GM21423 (cell line): ENCODE data around the gene TMPRSS9.

ENCODE experiments used
- ATAC-seq: cut with Tn5 transposase; IDR thresholded peaks from one replicate; pipeline ENCODE4 v1.9.1; 2021; ENCODE audit warnings: mild to moderate bottlenecking, moderate library complexity; ENCODE audit not compliant: unreplicated experiment

TMPRSS9 gene

DNA sequence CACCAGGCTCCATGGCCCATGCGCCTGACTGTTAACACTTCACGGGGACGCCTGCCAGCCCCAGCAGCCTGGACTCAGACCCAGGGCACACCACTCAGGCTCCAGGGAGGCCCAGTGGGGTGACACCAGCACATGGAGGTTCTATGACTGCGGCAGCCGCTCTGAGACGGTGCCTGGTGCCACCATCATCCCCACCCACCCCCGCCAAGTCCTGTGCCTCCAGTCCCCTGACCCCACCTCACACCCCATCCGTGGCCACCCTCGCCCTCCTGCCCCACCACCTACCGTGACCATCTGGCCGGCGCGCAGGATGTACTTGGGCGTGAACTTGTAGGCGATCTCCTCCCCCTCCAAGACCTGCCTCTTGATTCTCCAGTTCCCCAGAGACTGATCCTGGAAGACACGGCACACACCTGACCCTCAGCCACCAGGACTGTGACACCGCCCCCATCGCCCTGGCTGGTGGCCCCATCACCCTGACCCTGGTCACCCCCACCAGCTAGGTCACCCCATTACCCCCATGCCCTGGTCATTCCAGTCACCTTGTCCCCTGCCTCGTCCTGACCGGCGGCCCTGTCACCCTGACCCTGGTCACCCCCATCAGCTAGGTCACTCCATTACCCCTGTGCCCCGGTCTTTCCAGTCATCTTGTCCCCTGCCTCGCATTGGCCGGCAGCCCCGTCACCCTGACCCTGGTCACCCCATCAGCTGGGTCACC is 72.2 kb downstream of the TMPRSS9 start:
- ATAC-seq, result no peak

- no peak for ATAC-seq
Observed at GRCh38 chr19:2433854-2434253, 73.8 kb downstream of the TMPRSS9 start.

DNA sequence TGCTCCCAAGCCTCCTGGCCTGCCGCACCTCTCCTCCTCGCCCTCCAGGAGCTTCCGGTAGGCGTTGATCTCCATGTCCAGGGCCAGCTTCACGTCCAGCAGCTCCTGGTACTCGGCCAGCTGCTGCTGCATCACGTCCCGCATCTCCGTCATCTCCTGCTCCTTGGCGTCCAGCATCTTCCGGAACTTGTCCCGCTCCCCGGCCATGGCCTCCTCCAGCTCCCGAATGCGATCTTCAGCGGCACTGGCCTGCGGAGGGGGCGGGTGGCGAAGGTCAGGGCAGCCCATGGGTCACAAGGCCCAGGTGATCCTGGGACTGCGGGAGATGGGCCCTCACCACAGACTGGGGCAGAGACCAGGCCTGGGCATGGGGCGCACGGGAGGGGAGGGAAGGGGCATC is 74.2 kb downstream of the TMPRSS9 start:
- ATAC-seq, result no peak

GRCh38 chr19:2434721-2435265 is 74.7 kb downstream of the TMPRSS9 start:
- ATAC-seq, result no peak

- ATAC-seq, result no peak
Observed at GRCh38 chr19:2436384-2436783, 76.3 kb downstream of the TMPRSS9 start.

DNA sequence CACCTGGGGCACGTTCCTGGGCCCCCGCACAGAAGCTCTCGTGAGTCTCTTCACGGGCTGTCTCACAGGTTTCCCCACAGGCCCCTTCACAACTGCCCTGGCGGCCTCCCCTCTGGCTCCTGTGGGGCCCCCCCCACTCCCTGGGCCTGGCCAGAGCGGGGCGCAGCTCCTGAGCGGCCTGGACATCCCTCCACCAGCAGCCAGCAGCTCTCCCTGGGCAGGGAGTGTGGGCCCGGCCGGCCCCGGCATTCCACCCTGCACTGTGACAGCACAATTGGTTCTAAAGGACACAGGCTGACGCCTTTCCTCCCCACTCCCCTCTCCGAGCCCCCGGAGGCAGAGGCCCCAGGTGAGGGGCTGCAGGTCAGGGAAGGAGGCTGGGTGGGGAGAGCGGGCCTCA is 76.9 kb downstream of the TMPRSS9 start:
- ATAC-seq, result no peak

GRCh38 chr19:2438178-2438577 is 78.1 kb downstream of the TMPRSS9 start:
- no peak for ATAC-seq

DNA sequence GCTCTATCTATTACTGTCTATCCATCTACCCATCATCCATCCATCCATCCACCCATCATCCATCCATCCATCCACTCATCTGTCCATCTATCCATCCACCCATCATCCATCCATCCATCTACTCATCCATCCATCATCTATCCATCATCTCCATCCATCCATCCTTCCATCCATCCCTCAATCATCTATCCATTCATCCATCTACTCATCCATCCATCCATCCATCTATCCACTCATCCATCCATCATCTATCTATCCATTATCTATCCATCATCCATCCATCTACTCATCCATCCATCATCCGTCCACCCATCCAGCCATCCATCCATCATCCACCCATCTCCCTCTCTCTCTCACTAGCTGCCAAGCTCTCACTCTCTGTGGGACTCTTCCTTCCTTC is 80.5 kb downstream of the TMPRSS9 start:
- ATAC-seq, result no peak

DNA sequence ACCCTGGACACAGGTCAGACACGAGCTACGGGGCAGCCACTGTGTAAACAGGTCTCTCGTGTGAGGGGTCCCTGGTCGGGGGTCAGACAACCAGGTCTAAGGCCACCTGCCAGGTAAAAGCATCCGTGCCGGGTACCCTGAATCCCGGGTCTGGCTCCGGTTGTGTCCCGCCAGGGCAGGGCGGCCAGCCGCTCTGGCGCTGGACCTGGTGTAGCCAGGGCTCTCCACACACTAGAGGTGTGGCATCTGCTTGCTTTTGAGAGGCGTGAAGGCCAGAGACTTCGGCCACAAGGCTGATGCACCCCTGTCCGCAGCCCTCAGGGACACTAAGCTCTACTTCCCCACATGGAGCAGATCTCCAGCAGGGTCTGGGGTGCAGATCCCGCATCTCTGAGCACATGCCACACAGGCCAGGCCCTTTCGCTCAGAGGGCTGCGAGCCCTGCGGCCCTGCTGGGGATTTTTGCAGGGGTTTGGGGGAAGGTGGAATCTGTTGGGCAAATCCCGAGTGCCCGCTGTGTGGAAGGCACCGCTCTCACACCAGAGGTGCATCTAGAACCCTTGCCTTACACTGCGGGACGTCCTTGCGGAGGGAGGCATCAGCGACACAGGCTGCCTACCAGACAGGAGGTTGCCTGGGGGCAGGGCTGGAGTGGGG is 81.2 kb downstream of the TMPRSS9 start:
- ATAC-seq, result no peak

DNA sequence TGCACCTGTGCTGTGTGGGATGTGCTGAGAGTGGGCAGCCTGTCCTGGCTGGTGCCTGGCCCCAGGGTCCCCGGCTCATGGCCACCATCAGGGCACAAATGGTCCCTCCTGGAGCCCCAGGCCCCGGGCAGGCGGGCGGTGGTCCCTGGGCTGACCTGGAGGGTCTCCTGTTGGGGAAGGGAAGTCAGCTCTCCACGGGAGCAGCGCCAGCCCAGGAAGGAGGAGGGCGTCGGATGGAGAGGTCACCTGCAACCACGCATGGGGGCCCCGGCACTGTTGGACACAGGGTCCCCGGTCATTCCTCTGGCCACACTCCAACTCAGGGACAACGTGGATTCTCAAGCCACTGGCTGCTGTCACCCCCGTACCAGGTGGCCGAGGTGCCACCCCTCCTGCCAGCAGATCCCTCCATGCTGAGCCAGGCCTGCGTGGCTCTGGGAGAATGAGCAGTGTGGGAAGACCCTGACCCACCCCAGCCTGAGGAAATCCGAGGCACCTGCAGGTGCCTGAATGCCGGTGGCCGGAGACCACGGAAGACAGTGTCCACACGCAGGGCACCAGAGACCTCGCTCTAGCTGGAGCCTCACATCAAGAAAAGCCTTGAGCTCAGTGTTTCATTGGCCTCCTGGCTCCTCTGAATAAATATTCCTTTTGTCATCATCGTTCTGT is 83.2 kb downstream of the TMPRSS9 start:
- no peak for ATAC-seq

DNA sequence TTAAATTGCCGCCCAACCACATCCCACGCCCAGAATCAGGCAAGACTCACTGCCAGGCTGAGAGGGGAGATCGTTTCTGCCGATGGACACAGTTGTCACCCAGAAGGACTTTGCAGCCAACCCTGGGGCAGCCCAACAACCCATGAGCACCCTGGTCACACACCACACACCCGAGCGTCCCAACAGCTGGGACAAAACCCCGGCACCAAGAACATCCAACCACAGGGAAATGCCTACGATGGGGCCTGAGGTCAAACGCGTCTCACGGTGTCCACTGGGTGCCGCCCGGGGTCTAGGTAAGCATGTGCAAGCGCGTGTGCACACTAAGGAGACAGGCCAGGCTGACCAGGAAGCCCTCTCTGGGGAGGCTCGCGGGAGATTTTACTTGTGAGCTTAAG is 83.7 kb downstream of the TMPRSS9 start:
- ATAC-seq, result no peak

DNA sequence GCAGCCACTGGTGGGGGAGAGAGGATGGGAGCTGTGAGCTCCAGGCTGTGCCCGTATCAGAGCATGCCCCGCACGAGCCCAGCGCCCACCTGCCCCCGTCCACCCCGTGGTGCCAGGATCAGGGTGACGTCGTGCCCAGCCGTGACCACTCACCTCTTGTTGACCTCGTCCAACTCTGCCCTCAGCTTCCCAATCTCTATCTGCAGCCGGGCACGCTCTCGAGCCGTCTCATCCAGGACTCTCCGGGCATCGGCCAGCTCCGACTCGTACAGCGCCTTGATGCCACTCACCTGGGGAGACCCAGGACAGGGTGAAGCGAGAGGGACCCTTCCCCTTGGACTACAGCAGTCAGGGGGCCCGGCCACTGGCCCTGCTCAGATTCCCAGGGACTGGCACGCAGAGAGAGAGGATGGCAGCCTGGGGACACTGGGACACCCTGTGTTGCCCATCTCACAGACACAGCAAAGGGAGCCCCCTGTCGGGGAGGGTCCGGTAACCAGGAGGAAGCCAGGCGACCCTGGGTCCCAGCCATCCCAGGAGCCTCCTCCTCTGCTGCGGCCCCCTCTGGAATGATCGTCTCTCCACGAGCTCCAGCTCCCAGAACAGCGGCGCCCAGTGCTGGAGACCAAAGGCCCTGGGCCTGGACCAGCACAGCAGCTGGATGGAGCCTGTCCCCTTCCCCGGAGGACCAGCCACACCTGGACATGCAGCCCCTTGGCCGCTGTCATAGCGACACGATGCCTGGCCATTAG is 84.4 kb downstream of the TMPRSS9 start:
- no peak for ATAC-seq

DNA sequence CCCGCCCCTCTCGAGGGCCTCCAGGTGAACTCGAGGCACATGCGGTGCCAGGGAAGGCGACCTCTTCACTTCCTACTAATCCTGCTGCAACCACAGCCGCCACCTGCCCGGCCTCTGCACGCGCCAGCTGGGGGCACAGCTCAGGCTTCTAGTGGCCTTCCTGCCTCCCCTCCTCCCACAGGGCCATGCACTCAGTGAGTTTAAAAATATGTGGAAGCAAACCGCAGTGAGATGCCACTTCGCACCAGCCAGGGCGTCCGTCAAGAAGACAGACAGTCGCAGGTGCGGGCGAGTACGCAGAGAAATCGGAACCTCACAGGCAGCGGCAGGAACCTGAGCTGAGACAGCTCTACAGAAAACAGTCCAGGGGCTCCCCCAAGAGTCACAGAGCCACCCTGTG is 86.3 kb downstream of the TMPRSS9 start:
- peak; percentile 53 for ATAC-seq

DNA sequence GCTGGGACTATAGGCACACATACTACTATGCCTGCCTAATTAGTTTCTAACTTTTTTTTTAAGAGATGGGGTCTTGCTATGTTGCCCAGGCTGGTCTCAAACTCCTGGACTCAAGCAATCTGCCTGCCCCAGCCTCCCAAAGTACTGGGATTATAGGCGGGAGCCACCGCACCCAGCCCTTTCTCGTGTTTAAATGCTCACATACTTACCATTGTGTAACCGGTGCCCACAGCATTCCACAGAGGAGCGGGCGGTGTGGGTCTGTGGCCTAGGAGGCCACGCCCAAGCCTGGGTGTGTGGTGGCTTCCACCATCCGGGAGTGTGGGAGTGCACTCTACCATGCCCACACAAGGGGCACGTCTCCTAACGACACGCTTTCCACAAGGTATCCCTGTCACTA is 89.0 kb downstream of the TMPRSS9 start:
- no peak for ATAC-seq

DNA sequence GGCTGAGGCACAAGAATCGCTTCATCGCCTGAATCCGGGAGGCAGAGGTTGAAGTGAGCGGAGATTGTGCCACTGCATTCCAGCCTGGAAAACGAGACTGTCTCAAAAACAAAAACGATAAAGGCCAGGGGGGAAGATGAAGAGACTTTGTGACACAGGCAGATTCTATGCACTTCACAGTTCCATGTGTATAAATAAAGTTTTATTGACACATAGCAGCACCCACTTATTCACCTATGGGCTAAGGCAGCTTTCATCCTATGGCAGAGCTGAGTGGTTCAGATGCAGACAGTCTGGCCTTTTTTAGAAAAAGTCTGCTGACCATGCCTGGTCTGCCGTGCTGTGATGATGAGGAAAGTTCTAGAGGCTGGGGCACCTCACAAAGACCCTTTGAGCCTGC is 91.1 kb downstream of the TMPRSS9 start:
- ATAC-seq, result no peak

GRCh38 chr19:2451741-2452140 is 91.7 kb downstream of the TMPRSS9 start:
- ATAC-seq, result no peak

- ATAC-seq, result no peak
Observed at GRCh38 chr19:2453431-2454025, 93.5 kb downstream of the TMPRSS9 start.

- no peak for ATAC-seq
Observed at GRCh38 chr19:2454199-2454961, 94.3 kb downstream of the TMPRSS9 start.

DNA sequence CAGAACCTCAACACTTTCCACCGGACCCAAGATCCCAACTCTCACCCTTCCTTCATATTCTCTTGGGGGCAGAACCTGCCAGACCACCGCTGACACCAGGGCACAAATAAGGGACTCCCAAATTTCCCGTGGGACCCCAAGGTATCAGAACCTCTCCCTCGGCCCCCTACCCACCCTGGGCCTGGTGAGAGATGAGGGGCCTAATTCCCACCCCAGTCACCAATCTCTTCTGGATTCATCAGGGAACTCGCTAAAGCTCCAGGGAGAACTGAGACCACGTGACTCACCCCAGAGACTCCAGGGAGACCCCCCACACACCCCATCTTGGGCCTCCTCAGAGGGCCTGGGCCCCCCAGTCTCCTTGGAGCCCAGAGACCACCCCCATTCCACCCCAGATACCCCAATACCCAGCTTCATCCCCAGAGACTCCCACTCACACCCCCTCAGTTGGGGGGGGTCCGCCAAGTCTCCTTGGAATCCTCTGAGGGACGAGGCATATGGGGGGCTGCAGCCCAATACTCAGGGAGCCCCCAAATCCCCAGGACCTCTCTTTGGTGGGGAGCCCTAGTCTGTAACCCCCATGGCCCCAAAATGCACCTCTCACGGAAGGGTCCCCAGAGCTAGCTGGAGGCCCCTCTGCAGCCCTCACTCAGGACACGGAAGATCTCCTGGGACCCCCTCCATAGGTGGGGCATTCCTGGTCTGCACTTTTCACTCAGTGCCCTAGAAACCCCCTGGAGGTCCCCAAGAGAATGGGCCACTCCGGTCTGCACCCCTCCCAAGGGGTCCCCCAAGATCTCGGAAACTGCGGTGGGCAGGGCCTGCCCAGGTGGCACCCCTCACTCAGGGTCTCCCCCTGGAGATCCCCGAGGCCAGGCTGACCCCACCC is 95.1 kb downstream of the TMPRSS9 start:
- no peak for ATAC-seq
